Esophagus (tissue), 2 donors: Measurements from ENCODE around the gene ABHD6. TPM values are rescaled to one million over a fixed set of nuclear protein-coding genes. Genes with fewer than 3 reads are reported as not detected.

ENCODE experiments used
- H3K27ac ChIP-seq, 2 donors: one replicate each; pipeline ENCODE4 v1.5.1; 2013; ENCODE audit warnings: low read depth in 2 of 2, mild to moderate bottlenecking in 2 of 2, inconsistent platforms in 1 of 2, low read length in 1 of 2, moderate library complexity in 1 of 2
- H3K27me3 ChIP-seq, 2 donors: one replicate each; pipeline ENCODE4 v1.6.1; 2013; ENCODE audit warnings: low read length in 2 of 2, control low read depth in 1 of 2, mild to moderate bottlenecking in 1 of 2; ENCODE audit not compliant: insufficient read depth in 2 of 2, control insufficient read depth in 1 of 2
- H3K36me3 ChIP-seq, 2 donors: one replicate each; pipeline ENCODE4 v1.6.1; 2013; ENCODE audit warnings: low read length in 1 of 2; ENCODE audit not compliant: control insufficient read depth in 2 of 2, insufficient read depth in 2 of 2
- H3K4me1 ChIP-seq, 2 donors: one replicate each; pipeline ENCODE4 v1.6.1; 2013; ENCODE audit warnings: low read length in 1 of 2; ENCODE audit not compliant: control insufficient read depth in 2 of 2, insufficient read depth in 2 of 2
- H3K4me3 ChIP-seq, 2 donors: one replicate each; pipeline ENCODE4 v1.5.1; 2013; ENCODE audit warnings: low read length in 2 of 2, mild to moderate bottlenecking in 2 of 2, low read depth in 1 of 2, moderate library complexity in 1 of 2
- H3K9me3 ChIP-seq, 2 donors: one replicate each; pipeline ENCODE4 v1.6.1; 2013; ENCODE audit warnings: mild to moderate bottlenecking in 2 of 2, low read depth in 1 of 2, low read length in 1 of 2, moderate library complexity in 1 of 2; ENCODE audit not compliant: control insufficient read depth in 2 of 2, insufficient read depth in 1 of 2
- WGBS, 2 donors: extraction: QIAGEN DNeasy Blood & Tissue Kit; methylation state at CpG; one replicate each; pipeline ENCODE4 v1.1.7; 2013; 5-methylcytosine and 5-hydroxymethylcytosine counted together
- polyA plus RNA-seq, 2 donors: library from polyadenylated mRNA; stranded (reverse); fragments of 200-250 nt; gene quantifications; one replicate each; pipeline ENCODE4 v1.2.3, GENCODE V29; 2013
- donor health status: healthy with polysubstance abuse.
- donor health status: Bipolar disorder and iron deficiency.

The ABHD6 gene
- polyA plus RNA-seq, 2 donors = 4.3 to 5.6 TPM

GRCh38 chr3:58206406-58207011, 31.1 kb upstream of the ABHD6 start:
- Histone ChIP-seq H3K9me3 (peaks cover 0 to 3% of the 10 kb centered on the region in 2 donors), H3K36me3 (no peaks in the 10 kb centered on the region), H3K4me1 (peaks cover 3 to 12% of the 10 kb centered on the region in 2 donors), H3K27ac (peak overlapping the region; percentile 11 to 76), H3K4me3 (no peak overlapping the region), H3K27me3 (no peaks in the 10 kb centered on the region)
- WGBS, 2 donors = 49 to 64% methylated on average over 5 of the region's 5 CpGs

GRCh38 chr3:58207954-58208353, 29.6 kb upstream of the ABHD6 start:
- H3K4me1 ChIP-seq = peaks cover 3 to 12% of the 10 kb centered on the region in 2 donors
- 87 to 90% methylated on average over 4 of the region's 4 CpGs for WGBS, 2 donors
- peaks cover 0 to 2% of the 10 kb centered on the region in 2 donors for H3K9me3 ChIP-seq
- H3K4me3 ChIP-seq = no peak overlapping the region
- no peak overlapping the region for H3K27ac ChIP-seq
- no peaks in the 10 kb centered on the region for H3K36me3 ChIP-seq
- H3K27me3 ChIP-seq = no peaks in the 10 kb centered on the region

- Histone ChIP-seq H3K27ac (no peak overlapping the region), H3K36me3 (no peaks in the 10 kb centered on the region), H3K4me1 (peaks cover 3 to 16% of the 10 kb centered on the region in 2 donors), H3K9me3 (no peaks in the 10 kb centered on the region), H3K4me3 (no peak overlapping the region), H3K27me3 (no peaks in the 10 kb centered on the region)
- WGBS, 2 donors = 78 to 88% methylated on average over 3 of the region's 3 CpGs
Measured at GRCh38 chr3:58209933-58210332, 27.7 kb upstream of the ABHD6 start.

GRCh38 chr3:58210761-58211460, 26.7 kb upstream of the ABHD6 start, which contains the start of gene DNASE1L3:
Gene DNASE1L3 (minus strand): TSS chr3:58210972. CDS start chr3:58210906, 66 bp downstream.
- H3K4me1 ChIP-seq = peaks cover 3 to 23% of the 10 kb centered on the region in 2 donors

GRCh38 chr3:58214484-58215316, 22.9 kb upstream of the ABHD6 start:
- Histone ChIP-seq H3K4me3 (no peak overlapping the region), H3K4me1 (peaks cover 0 to 26% of the 10 kb centered on the region in 2 donors), H3K36me3 (no peaks in the 10 kb centered on the region), H3K27ac (peak overlapping the region; percentile 94 to 96), H3K9me3 (no peaks in the 10 kb centered on the region), H3K27me3 (no peaks in the 10 kb centered on the region)
- WGBS, 2 donors = 39 to 43% methylated on average over 7 of the region's 7 CpGs

More at GRCh38 chr3:58210761-58211460, 26.7 kb upstream of the ABHD6 start, which contains the start of gene DNASE1L3:
- no peaks in the 10 kb centered on the region for H3K36me3 ChIP-seq
- H3K27me3 ChIP-seq = no peaks in the 10 kb centered on the region
- WGBS, 2 donors = 65 to 67% methylated on average over 14 of the region's 14 CpGs
- H3K9me3 ChIP-seq = no peaks in the 10 kb centered on the region
- peak within 1 kb of the TSS in 1 of 2 donors; percentile 14 for H3K4me3 ChIP-seq
- H3K27ac ChIP-seq = peak within 1 kb of the TSS in 1 of 2 donors; percentile 77

- 59 to 68% methylated on average over 9 to 10 of the region's 10 CpGs for WGBS, 2 donors
- Histone ChIP-seq H3K4me3 (no peak overlapping the region), H3K27ac (peak overlapping the region; percentile 94 to 96), H3K9me3 (no peaks in the 10 kb centered on the region), H3K27me3 (no peaks in the 10 kb centered on the region), H3K4me1 (peaks cover 0 to 26% of the 10 kb centered on the region in 2 donors), H3K36me3 (no peaks in the 10 kb centered on the region)
Measured at GRCh38 chr3:58215317-58216025, 22.1 kb upstream of the ABHD6 start.

GRCh38 chr3:58216496-58217195, 20.9 kb upstream of the ABHD6 start:
- Histone ChIP-seq H3K4me3 (no peak overlapping the region), H3K27ac (peak overlapping the region; percentile 52 to 72), H3K9me3 (no peaks in the 10 kb centered on the region), H3K4me1 (peaks cover 0 to 20% of the 10 kb centered on the region in 2 donors), H3K27me3 (no peaks in the 10 kb centered on the region), H3K36me3 (no peaks in the 10 kb centered on the region)
- 53 to 63% methylated on average over 10 of the region's 10 CpGs for WGBS, 2 donors

- 18 to 24% methylated on average over 15 of the region's 15 CpGs for WGBS, 2 donors
- Histone ChIP-seq H3K36me3 (no peaks in the 10 kb centered on the region), H3K27me3 (no peaks in the 10 kb centered on the region), H3K27ac (peak overlapping the region in 1 of 2 donors; percentile 53), H3K4me1 (peaks cover 0 to 20% of the 10 kb centered on the region in 2 donors), H3K9me3 (no peaks in the 10 kb centered on the region), H3K4me3 (no peak overlapping the region)
Measured at GRCh38 chr3:58217209-58217811, 20.3 kb upstream of the ABHD6 start.
